HG02610 (cell line): ENCODE data around the gene GNA14.
"Not testable (repeated sequence)": the region's sequence is repeated elsewhere in the genome, so short reads cannot be mapped to it uniquely, and the experiment has no call there.

Experiments
- ATAC-seq: cut with Tn5 transposase; IDR thresholded peaks from one replicate; pipeline ENCODE4 v1.9.1; 2021; ENCODE audit warnings: mild to moderate bottlenecking, moderate library complexity; ENCODE audit not compliant: unreplicated experiment

Gene GNA14

DNA sequence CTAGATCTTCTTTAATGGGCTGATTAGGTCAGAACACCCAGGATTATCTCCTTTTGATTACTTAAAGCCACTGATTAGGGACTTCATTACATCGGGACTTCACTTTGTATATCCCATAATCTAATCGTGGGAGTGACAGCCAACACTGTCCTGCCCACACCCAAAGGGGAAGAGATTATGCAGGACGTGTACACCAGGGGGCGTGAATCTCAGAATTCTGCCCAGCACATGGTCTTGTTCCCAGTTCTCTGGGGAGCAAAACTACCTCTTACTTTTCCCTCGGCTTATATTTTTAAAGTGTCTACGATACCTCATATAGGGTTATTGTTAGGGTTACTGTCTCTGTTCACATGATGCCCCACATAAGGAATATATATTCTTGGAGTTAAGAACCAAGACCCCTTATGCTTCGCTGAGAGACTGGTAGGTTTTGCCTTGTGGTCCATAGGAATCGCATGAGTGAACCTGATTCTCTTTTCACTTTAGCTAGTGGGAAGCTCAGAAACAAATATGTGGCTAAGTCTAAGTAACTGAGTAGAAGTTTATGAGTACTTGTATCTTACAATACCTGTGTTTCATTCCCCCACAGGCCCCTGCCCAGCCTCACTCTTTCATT lies 192.7 kb downstream of the GNA14 start:
- no peak for ATAC-seq

DNA sequence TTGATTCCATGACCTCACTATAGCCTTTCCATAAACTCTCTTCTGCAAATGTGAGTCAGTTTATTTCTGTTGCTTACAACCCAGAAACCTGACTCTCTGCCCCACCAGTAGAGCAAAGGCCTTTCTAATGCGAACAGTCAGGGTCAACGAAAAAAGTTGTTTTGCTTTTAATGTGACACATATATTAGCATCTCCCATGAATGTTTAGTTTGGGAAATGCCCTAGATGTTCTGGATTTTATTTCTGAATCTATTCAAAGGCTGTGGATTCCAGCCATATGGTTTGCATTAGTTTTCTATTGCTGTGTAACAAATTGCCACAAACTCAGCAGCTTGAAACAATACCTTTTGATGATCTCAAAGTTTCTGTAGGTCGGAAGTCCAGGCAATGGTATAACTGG lies 193.5 kb downstream of the GNA14 start:
- ATAC-seq = no peak

DNA sequence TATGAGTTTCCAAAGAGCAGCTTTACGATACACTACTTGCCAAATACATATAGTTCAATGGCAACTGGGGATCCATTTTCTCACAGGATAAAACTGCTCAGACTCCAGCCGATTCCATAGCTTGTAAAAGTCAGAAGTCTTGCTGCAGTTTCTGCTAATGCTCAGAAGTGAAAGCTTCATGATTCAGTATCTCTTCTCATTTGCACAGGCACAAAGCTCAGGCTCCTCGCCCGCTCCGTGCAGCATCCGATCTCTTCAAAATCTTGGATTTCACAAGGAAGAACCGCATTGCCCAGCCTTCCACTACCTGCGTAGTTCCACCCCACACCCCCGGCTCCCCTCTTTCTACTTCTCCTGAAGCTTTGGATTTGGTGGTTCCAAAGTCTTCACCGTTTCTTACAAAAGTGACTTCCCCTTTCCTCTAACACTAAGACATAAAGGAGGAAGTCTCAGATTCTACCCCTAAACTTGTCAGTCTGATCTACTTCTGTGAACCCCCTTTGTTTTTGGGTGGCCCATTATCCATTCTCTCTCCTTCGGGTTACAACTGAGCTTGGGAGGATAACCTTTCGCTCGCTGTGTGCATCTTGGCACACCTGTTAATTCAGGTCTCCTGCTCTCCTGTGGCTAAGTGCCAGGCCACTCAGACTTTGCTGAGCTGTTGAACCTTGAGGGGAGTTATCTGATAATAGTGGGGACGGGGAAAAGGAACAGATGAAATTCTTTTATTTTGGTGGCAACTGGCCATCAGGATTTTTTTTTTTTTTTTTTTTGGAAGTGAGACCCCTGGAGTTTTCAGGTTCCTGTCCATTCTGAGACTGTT lies 194.1 kb downstream of the GNA14 start:
- ATAC-seq = no peak

GRCh38 chr9:77451507-77451906 lies 196.6 kb downstream of the GNA14 start:
- ATAC-seq = no peak

DNA sequence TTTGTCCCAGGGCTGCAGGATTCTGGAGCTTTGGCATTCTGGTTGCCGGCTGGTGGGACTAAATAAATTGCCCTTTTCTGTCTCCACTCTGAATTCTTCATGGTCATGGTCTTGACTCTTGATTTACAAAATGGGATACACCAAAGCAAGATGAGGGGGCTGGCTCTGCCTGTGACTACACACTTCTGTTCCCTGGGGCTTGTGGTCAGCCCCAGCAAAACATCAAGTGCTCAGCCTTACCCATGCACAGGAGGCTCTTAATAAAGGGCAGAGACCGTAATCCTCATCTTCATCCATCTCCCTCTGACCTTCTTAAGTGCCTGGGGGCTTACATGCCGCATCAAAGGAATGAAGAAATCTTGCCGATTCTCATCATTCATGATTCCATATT lies 198.0 kb downstream of the GNA14 start:
- ATAC-seq = no peak

DNA sequence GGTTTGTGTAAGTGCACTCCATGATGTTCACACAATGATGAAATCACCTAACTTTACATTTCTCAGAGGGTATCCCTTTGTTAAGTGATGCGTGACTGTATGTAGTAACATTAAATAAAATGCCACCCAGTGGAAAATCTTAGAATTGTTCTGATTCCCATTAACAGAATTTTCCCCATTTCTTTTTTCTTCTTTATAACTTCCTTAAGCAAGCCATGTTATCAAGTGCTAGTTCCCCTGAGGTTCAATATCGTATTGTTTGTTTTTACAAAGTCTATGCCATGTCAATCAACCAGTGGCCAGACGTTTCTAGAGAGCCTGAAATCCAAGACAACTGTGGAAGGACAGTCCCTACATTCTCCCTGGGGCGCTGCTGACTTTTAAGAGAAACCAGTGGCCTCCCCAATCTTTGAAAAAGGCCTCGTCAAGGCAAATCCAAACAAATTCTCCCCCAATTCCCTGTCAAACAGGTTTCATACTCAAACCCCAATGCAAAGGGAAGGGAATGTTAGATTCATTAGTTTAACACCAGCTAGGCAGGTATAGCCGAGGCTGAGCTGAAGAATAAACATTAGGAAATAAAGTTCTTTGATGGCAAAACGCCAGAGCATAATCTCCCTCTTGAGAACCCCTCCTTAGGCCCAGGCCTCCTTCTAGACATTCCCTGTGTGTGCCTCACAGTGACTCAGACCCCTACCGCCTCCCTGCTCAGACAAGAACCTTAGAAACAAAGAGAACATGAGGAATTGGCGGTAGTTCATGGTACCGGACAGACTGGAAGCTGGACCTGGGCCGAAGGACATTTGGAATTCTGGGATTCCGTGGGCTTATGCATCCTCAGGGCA lies 198.7 kb downstream of the GNA14 start:
- ATAC-seq = no peak

- no peak for ATAC-seq
These were observed 200.5 kb downstream of the GNA14 start for GRCh38 chr9:77447646-77448045.

DNA sequence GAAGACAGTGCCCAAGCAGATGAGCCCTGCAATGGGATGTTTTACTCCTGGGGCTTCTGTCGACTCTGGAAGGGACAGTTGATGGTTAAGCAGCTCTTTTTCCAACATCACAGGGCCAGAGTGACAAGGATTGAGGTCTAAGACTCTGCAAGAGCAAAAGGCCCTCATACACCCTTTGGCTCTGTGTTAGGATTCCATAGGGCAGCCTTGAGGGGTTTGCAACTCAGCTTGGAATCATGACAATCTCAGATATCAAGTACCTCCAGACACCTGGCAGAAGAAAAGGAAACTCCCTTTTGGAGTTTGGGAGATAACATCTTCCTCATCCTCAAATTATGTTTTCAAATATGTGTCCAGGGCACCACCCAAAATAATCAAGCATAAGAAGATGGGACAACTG lies 205.7 kb downstream of the GNA14 start:
- no peak for ATAC-seq

- ATAC-seq = not testable (repeated sequence)
These were observed 207.0 kb downstream of the GNA14 start for GRCh38 chr9:77441124-77441523.

GRCh38 chr9:77440057-77440456 lies 208.1 kb downstream of the GNA14 start:
- no peak for ATAC-seq

DNA sequence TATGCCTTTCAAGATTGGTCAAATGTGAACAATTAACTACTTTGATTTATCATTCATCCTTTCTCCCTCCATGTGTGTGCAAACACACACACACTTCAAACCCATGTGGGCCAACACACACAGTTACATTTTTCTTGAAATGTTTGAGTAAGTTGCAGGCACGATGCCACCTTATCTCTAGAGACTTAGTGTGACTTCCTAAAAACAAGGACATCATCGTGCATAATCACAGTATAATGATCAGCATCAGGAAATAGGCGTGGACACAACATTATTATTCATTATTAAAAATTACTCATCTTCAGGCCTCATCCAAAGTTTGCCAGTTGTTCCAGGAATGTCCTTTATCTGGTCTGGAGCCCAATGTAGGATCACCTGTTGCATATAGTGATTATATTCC lies 209.5 kb downstream of the GNA14 start:
- ATAC-seq = no peak

- ATAC-seq = no peak
These were observed 212.4 kb downstream of the GNA14 start for GRCh38 chr9:77435688-77436087.

DNA sequence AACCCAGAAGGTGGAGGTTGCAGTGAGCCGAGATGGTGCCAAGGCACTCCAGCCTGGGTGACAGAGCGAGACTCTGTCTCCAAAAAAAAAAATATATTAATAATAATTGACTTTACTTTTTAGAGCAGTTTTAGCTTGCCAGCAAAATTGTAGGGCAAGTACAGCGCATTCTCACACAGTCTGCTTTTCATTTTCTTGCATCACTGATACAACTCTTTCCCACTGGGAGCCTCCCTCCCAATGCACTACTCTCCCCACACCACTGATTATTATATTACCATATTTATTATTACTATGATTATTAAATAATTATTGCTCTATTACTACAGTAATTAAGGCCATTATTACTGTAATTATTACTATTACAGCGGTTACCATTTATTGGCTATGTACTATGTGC lies 212.8 kb downstream of the GNA14 start:
- no peak for ATAC-seq

GRCh38 chr9:77433675-77434445 lies 214.3 kb downstream of the GNA14 start:
- ATAC-seq = peak; percentile 88

- no peak for ATAC-seq
These were observed 216.1 kb downstream of the GNA14 start for GRCh38 chr9:77432053-77432452.

GRCh38 chr9:77429928-77430327 lies 218.2 kb downstream of the GNA14 start:
- no peak for ATAC-seq

- ATAC-seq = no peak
These were observed 220.7 kb downstream of the GNA14 start for GRCh38 chr9:77427256-77427927.

DNA sequence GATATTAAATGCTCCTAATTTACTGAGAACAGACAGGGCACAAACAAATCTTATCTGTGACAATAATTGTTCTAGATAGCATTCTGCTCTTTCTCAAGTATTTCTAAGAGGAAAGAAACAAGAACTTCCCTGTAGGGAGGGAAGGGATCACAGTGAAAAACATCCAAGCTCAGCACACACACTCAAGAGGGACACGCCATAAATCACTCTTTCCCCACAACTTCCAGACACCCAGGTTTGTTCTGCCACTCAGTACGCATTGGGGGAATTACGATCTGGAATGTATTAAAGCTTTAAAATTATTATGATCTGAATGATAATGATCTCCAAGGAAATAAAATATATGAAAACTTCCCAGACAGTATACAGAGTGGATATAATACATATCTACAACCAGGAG lies 221.4 kb downstream of the GNA14 start:
- no peak for ATAC-seq

DNA sequence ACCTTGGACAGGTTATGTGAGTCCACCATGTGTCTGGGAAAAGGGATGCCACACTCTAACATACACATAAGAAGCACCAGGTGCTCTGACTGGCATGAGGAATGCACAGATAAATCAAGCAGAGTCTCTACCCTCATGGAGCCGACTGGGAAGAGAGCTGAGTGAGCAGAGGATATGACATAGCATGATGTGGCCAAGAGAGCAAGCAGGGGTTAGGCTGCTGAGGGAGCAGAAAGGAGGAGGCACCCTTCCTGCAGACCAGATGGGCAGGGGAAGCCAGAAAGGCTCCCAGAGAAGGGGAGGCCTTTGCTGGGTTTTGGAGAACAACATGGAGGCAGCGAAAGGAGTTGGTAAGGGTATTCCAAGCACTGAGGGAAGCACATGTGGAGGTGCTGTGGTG lies 223.1 kb downstream of the GNA14 start:
- ATAC-seq = no peak

GRCh38 chr9:77423841-77424240 lies 224.3 kb downstream of the GNA14 start:
- ATAC-seq = no peak
